ENCODE data around the gene MYH16. TPM values are rescaled to one million over a fixed set of nuclear protein-coding genes. Genes with fewer than 3 reads are reported as not detected.
"Not testable (repeated sequence)": the region's sequence is repeated elsewhere in the genome, so short reads cannot be mapped to it uniquely, and the experiment has no call there.

Gene MYH16
- total RNA-seq, 2 experiments from 2014 or later = not detected

DNA sequence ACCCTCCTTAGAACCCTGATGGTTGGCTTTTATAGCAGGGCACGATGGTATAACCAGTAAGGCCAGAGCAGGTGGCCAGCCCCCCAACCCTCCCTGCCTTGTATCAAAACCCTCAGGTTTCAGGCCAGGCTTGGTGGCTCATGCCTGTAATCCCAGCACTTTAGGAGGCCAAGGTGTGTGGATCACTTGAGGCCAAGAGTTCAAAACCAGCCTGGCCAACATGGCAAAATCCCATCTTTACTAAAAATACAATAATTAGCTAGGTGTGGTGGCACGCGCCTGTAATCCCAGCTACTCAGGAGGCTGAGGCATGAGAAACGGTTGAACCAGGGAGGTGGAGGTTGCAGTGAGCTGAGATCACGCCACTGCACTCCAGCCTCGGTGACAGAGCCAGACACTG lies 50.0 kb downstream of the MYH16 start:
- H3K27ac Mint-ChIP-seq; DNase-seq; ATAC-seq; H3K27me3 Mint-ChIP-seq; H3K4me1 Mint-ChIP-seq; CTCF ChIA-PET; H3K36me3 Mint-ChIP-seq; H3K4me3 Mint-ChIP-seq; H3K9me3 Mint-ChIP-seq (ENCODE audit: low read depth): not testable (repeated sequence)

DNA sequence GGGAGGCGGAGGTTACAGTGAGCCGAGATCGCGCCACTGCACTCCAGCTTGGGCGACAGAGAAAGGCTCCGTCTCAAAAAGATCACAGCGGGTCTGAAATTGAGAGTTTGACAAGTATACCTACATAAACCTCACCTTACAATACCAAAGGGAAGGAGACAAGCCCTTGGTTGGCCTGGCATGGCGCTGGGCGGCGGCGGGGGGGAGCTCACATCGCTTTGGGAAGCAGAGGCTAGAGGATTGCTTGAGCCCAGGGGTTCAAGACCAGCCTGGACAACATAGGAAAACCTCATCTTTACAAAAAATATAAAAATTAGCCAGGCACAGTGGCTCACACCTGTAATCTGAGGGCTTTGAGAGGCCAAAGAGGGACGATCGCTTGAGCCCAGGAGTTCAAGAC lies 51.9 kb downstream of the MYH16 start:
- no peak for ATAC-seq
- Mint-ChIP-seq H3K36me3 (peaks cover 4% of the 10 kb centered on the region), H3K9me3 (ENCODE audit: low read depth) (no peaks in the 10 kb centered on the region), H3K4me1 (peaks cover 24% of the 10 kb centered on the region), H3K27ac (no peak overlapping the region), H3K27me3 (no peaks in the 10 kb centered on the region), H3K4me3 (peak overlapping the region; percentile 82)
- no peak for DNase-seq
- CTCF ChIA-PET = interaction anchor here (1.3 to 5.7 kb wide), 3 partner anchors 11 to 285 kb away, joined by 3 to 29 read pairs (median 5); no protein-coding TSS in a partner anchor

DNA sequence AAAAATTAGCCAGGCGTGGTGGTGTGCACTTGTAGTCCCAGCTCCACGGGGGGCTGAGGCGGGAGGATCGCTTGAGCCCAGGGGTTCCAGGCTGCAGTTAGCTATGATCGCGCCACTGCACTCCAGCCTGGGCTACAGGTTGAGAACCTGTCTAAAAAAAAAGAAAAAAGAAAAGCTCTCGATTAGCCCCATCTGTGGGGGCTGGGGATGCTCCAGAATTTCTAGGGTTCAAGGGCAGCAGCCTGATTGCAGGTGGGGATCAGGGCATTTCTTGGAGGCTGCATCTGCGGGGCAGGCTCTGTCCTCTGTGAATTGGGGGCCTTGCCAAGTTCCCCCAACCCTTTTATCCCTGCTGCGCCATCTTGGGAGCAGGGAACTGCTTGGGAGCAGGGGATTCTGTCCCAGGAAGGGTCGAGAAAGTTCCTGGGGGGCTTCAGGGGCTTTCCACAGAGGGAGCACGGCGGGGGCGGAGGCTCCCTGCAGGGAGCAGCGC lies 52.4 kb downstream of the MYH16 start:
- no peaks in the 10 kb centered on the region for H3K9me3 Mint-ChIP-seq (ENCODE audit: low read depth)
- CTCF ChIA-PET = interaction anchor here (1.0 to 5.7 kb wide), 5 partner anchors 11 to 285 kb away, joined by 3 to 29 read pairs (median 4); no protein-coding TSS in a partner anchor
- DNase-seq (no peak), ATAC-seq (no peak)
- no peaks in the 10 kb centered on the region for H3K27me3 Mint-ChIP-seq
- peaks cover 28% of the 10 kb centered on the region for H3K4me1 Mint-ChIP-seq
- H3K4me3 Mint-ChIP-seq = peak overlapping the region; percentile 82
- H3K27ac Mint-ChIP-seq = peak overlapping the region; percentile 72
- H3K36me3 Mint-ChIP-seq = peaks cover 4% of the 10 kb centered on the region

DNA sequence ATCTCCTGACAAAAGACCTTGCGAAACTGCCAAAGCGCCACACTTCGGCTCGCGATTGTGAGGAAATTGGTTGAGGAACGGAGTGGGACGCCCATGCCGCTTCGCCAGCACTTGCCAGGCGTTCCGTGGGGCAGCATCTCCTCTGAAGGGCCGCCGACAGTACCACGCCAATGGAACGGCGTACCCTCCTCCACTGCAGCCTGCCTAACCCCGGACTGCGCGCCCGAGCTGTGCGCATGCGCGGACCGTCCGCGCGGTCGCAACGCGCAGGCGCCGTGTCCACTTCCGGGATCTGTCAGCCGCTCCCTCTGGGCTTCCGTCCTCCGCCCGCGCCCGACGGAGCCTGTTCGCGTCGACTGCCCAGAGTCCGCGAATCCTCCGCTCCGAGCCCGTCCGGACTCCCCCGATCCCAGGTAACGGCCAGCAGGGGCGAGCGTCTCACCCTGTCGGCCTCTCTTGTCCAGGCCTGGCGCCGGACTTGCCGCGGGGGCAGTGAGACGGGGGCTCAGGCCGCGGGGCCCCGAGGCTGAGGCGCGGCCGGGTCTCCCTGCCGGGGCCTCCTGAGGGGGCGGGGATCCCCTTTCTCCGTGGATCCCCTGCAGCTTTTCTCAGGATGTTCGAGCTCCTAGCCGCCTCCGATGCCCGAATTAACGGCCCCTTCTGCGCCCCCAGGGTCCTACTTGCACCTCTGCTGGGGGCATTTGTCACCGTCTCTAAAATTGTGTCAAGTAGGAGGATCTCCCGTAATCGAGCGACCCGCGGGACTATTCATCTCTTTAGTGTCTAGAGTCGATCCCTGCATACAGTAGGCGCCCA lies 53.2 kb downstream of the MYH16 start, which contains the start of gene ARPC1A:
Gene ARPC1A (plus strand): TSS at position 307 of the 816 bp plus-strand sequence. CDS start 7,456 bp downstream, outside the sequence.
- CTCF ChIA-PET = interaction anchor here (1.0 to 5.7 kb wide), 6 partner anchors 12 to 286 kb away, joined by 3 to 29 read pairs (median 4); no protein-coding TSS in a partner anchor
- ATAC-seq = peak; percentile 95
- peaks cover 35% of the 10 kb centered on the region for H3K4me1 Mint-ChIP-seq

DNA sequence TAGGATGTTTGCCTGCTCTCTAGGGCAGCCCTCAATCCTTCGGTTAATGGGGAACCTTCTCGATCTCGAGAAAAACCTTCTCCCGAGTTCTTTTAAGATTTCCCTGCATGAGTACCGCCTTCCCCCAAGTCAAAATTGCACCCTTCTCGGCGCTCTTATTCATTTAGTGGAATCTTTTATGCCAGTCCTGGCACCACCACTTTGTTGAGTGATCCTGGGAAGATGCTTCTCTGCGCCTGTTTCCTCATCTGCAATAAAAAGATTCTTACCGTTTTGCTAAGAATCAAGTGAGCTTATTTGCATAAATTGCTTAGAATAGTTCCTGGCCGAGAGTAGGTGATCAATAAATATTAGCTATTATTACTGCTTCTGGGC lies 53.8 kb downstream of the MYH16 start:
- Mint-ChIP-seq H3K9me3 (ENCODE audit: low read depth) (no peaks in the 10 kb centered on the region), H3K27ac (peak overlapping the region; percentile 72), H3K27me3 (no peaks in the 10 kb centered on the region), H3K36me3 (peaks cover 12% of the 10 kb centered on the region), H3K4me1 (peaks cover 40% of the 10 kb centered on the region), H3K4me3 (peak overlapping the region; percentile 82)
- ATAC-seq (no peak), DNase-seq (no peak)
- CTCF ChIA-PET = interaction anchor here (1.1 to 5.7 kb wide), 3 partner anchors 13 to 90 kb away, joined by 3 to 29 read pairs (median 4); no protein-coding TSS in a partner anchor

More for the DNA sequence above, 53.2 kb downstream of the MYH16 start, which contains the start of gene ARPC1A:
- peaks cover 7% of the 10 kb centered on the region for H3K36me3 Mint-ChIP-seq
- H3K27ac Mint-ChIP-seq = peak within 1 kb of the TSS; percentile 72
- peak; percentile 93 for DNase-seq
- H3K4me3 Mint-ChIP-seq = peak within 1 kb of the TSS; percentile 82
- no peaks in the 10 kb centered on the region for H3K27me3 Mint-ChIP-seq
- H3K9me3 Mint-ChIP-seq (ENCODE audit: low read depth) = no peaks in the 10 kb centered on the region

DNA sequence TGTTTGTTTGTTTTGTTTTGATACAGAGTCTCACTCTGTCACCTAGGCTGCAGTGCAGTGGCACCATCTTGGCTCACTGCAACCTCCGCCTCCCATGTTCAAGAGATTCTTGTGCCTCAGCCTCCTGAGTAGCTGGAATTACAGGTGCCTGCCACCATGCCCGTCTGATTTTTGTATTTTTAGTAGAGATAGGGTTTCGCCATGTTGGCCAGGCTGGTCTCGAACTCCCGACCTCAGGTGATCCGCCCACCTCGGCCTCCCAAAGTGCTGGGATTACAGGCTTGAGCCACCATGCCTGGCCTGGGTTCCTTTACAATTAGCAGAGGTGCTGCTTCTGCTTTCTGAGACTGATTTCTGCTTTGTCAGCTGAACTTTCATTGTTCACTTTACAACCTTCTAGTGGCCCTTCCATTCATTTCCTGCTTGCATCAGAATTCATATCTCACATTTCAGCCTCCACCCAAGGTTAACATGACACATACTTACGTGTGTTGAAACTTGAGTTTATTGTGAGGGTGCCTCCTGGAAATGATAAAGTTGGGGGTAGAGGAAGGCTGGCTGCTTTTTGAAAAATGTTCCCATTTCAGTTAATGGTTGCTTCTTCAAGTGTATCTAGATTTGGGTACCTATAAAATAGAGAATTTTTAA lies 57.8 kb downstream of the MYH16 start:
- Mint-ChIP-seq H3K4me3 (peak overlapping the region; percentile 26), H3K4me1 (peaks cover 47% of the 10 kb centered on the region), H3K36me3 (peaks cover 32% of the 10 kb centered on the region), H3K27ac (peak overlapping the region; percentile 85)
- ATAC-seq = peak; percentile 31
- H3K27me3 Mint-ChIP-seq; H3K9me3 Mint-ChIP-seq (ENCODE audit: low read depth); DNase-seq: not testable (repeated sequence)
- CTCF ChIA-PET = interaction anchor here (0.7 to 1.2 kb wide), 3 partner anchors 9 to 32 kb away, joined by 3 to 6 read pairs (median 3); no protein-coding TSS in a partner anchor

DNA sequence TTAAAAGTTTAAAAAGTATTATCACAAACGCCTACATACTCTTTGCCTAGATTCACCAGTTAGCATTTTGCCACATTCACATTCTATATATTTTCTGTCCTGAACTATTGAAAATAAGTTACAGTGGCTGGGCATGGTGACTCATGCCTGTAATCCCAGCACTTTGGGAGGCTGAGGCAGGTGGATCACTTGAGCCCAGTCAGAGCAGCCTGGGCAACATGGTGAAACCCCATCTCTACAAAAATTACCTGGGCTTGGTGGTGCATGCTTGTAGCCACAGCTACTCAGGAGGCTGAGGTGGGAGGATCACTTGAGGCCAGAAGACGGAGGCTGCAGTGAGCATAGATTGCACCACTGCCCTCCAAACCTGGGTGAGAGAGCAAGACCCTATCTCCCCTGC lies 58.4 kb downstream of the MYH16 start:
- H3K27me3 Mint-ChIP-seq = no peaks in the 10 kb centered on the region
- H3K9me3 Mint-ChIP-seq (ENCODE audit: low read depth) = no peaks in the 10 kb centered on the region
- no peak for DNase-seq
- CTCF ChIA-PET = no interaction called here
- no peak for ATAC-seq
- peak overlapping the region; percentile 85 for H3K27ac Mint-ChIP-seq
- peaks cover 32% of the 10 kb centered on the region for H3K36me3 Mint-ChIP-seq
- peaks cover 47% of the 10 kb centered on the region for H3K4me1 Mint-ChIP-seq
- H3K4me3 Mint-ChIP-seq = no peak overlapping the region

DNA sequence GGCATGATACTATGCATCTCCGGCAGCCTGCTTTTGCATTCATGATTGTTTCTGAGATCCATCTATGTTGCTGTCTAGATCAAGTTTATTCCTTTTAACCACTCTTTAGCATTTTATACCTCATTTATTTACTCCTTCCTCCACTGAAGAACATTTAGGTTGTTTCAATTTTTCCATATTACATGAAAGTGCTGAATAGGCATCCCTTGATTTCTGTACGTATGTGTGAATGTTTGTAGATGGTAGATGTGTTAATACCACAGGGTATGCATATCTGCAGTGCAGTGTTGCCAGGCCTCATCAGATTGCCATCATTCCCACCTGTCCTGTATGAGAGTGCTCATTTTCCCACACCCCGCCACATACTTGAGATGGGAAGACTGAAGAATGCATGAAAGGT lies 67.0 kb downstream of the MYH16 start:
- DNase-seq (no peak), ATAC-seq (no peak)
- CTCF ChIA-PET = interaction anchor here (0.5 to 1.4 kb wide), 3 partner anchors 10 to 22 kb away, joined by 3 to 4 read pairs (median 3); no protein-coding TSS in a partner anchor

DNA sequence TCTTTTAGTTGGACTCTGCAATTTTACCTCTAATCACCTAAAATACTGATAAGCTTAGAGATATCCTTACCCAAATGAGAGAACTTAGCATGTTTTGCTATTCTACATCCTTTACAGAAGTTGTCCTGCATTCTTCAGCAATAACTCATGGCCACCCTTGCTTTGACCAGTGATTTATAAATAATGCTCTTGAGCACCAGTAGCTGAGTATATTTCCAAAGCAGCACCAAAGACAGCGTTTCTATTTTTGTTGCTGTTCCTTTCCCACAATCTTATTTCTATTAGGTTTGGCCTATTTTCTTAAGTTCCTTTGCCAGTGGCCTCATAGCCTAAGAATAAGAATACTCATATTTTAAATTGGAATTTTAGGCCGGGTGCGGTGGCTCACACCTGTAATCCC lies 68.0 kb downstream of the MYH16 start:
- CTCF ChIA-PET = interaction anchor here (1.0 kb wide), 1 partner anchor 21 kb away, joined by 4 read pairs; no protein-coding TSS in a partner anchor
- Mint-ChIP-seq H3K4me3 (no peak overlapping the region), H3K27ac (no peak overlapping the region), H3K36me3 (peaks cover 51% of the 10 kb centered on the region), H3K4me1 (peaks cover 10% of the 10 kb centered on the region), H3K9me3 (ENCODE audit: low read depth) (no peaks in the 10 kb centered on the region), H3K27me3 (no peaks in the 10 kb centered on the region)
- ATAC-seq (no peak), DNase-seq (no peak)

More for the DNA sequence above, 67.0 kb downstream of the MYH16 start:
- Mint-ChIP-seq H3K4me3 (no peak overlapping the region), H3K4me1 (peaks cover 10% of the 10 kb centered on the region), H3K27ac (no peak overlapping the region), H3K9me3 (ENCODE audit: low read depth) (no peaks in the 10 kb centered on the region), H3K27me3 (no peaks in the 10 kb centered on the region), H3K36me3 (peaks cover 53% of the 10 kb centered on the region)

DNA sequence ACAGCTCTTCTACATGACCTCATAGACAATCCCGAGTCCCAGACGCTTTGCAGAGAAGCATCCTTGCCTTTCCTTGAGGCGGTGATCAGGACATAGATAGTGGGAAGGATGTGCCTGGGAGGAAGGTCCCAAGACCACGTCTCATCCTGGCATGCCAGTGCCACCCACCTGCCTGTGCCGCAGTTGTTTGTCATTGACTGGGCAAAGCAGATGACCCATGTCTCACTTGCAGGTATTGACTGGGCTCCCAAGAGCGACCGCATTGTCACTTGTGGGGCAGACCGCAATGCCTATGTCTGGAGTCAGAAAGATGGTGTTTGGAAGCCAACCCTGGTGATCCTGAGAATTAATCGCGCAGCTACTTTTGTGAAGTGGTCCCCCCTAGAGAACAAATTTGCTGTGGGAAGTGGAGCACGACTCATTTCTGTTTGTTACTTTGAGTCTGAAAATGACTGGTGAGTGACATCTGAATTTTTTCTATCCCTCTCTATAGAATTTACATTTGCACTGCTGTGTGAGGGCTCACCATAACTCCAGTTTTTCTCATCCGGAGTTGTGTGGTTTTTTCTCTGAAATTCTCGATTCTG lies 71.5 kb downstream of the MYH16 start:
- peak overlapping the region; percentile 15 for H3K27ac Mint-ChIP-seq
- H3K9me3 Mint-ChIP-seq (ENCODE audit: low read depth) = no peaks in the 10 kb centered on the region
- peaks cover 10% of the 10 kb centered on the region for H3K4me1 Mint-ChIP-seq
- H3K27me3 Mint-ChIP-seq = no peaks in the 10 kb centered on the region
- CTCF ChIA-PET = no interaction called here
- DNase-seq (no peak), ATAC-seq (no peak)
- H3K4me3 Mint-ChIP-seq = no peak overlapping the region
- peaks cover 48% of the 10 kb centered on the region for H3K36me3 Mint-ChIP-seq

DNA sequence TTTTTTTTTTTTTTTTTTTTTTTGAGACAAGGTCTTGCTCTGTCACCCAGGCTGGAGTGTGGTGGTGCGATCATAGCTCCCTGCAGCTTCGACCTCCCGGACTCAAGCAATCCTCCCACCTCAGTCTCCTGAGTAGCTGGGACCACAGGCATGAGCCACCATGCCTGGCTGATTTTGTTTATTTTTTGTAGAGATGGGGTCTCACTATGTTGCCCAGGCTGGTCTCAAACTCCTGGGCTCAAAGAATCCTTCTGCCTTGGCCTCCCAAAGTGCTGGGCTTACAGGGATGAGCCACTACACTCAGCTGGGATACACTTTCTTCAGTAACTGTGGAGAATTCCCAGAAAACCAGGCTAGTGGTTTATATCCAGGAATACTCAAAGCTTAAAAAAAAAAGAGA lies 78.0 kb downstream of the MYH16 start:
- DNase-seq; CTCF ChIA-PET; H3K4me1 Mint-ChIP-seq; H3K9me3 Mint-ChIP-seq (ENCODE audit: low read depth); H3K27ac Mint-ChIP-seq; H3K27me3 Mint-ChIP-seq; H3K4me3 Mint-ChIP-seq; ATAC-seq: not testable (repeated sequence)
- H3K36me3 Mint-ChIP-seq = peaks cover 40% of the 10 kb centered on the region

DNA sequence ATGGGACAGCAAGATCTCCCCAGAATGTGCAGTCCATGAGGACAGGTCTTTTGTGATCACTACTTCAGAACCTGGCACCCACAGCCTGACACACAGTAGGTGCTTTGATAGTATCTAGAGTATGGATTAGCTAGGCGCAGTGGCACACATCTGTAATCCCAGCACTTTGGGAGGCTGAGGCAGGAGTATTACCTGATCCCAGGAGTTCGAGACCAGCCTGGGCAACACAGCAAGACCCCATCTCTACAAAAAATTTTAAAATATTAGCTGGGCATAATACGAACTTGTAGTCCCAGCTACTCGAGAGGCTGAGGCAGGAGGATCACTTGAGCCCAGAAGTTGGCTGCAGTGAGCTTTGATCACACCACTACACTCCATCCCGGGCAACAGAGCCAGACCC lies 79.6 kb downstream of the MYH16 start:
- ATAC-seq (no peak), DNase-seq (no peak)
- Mint-ChIP-seq H3K27me3 (no peaks in the 10 kb centered on the region), H3K36me3 (peaks cover 39% of the 10 kb centered on the region), H3K4me3 (no peak overlapping the region), H3K9me3 (ENCODE audit: low read depth) (no peaks in the 10 kb centered on the region), H3K27ac (no peak overlapping the region), H3K4me1 (no peaks in the 10 kb centered on the region)
- CTCF ChIA-PET = interaction anchor here (1.1 kb wide), 1 partner anchor 13 kb away, joined by 3 read pairs; no protein-coding TSS in a partner anchor

DNA sequence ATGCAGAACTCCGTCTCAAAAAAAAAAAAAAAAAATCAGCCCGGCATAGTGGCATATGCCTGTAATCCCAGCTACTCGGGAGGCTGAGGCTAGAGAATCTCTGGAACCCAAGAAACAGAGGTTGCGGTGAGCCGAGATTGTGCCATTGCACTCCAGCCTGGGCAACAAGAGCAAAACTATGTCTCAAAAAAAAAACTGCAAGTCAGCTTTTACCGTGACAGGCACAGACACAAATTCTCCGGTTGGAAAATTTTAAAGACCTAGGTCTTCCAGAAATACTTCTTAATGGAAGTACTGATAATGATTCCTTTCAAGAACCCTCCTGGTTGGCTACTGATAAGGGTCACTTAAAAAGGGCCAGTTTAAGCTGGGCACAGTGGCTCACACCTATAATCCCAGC lies 82.5 kb downstream of the MYH16 start:
- no peak for ATAC-seq
- DNase-seq = no peak
- H3K4me1 Mint-ChIP-seq = no peaks in the 10 kb centered on the region
- CTCF ChIA-PET = no interaction called here
- H3K27me3 Mint-ChIP-seq = no peaks in the 10 kb centered on the region
- H3K9me3 Mint-ChIP-seq (ENCODE audit: low read depth) = no peaks in the 10 kb centered on the region
- no peak overlapping the region for H3K27ac Mint-ChIP-seq
- peaks cover 43% of the 10 kb centered on the region for H3K36me3 Mint-ChIP-seq
- no peak overlapping the region for H3K4me3 Mint-ChIP-seq

All from activated CD8-positive, alpha-beta memory T cell treated with anti-CD3 and anti-CD28 coated beads, Interleukin-2, amount 10 ng/mL, durations not matched to agents 7 days and 5 days (primary cell).